DMS 273 (cell line): Measurements from ENCODE around the gene PDIK1L.

Source experiments
- DNase-seq: peaks from one replicate; lab custom pipeline; 2025; ENCODE audit not compliant: unreplicated experiment; lab: John Stamatoyannopoulos, UW

Gene PDIK1L

GRCh38 chr1:26111530-26112406 lies at the start of gene PDIK1L:
PDIK1L (plus strand) TSS chr1:26111824; CDS start chr1:26114309, 2,485 bp downstream.
- peak; percentile 98 for DNase-seq

GRCh38 chr1:26064553-26064952 lies 47.1 kb upstream of the PDIK1L start:
- no peak for DNase-seq

GRCh38 chr1:26066160-26066559 lies 45.5 kb upstream of the PDIK1L start:
- DNase-seq = no peak

GRCh38 chr1:26066857-26067256 lies 44.8 kb upstream of the PDIK1L start:
- DNase-seq = no peak

- no peak for DNase-seq
These were observed 44.2 kb upstream of the PDIK1L start, which contains the start of gene TRIM63 for GRCh38 chr1:26067432-26067911. TRIM63 (minus strand) TSS chr1:26067630; CDS start chr1:26067494, 136 bp downstream.

GRCh38 chr1:26069941-26070295 lies 41.7 kb upstream of the PDIK1L start:
- DNase-seq = no peak

- no peak for DNase-seq
These were observed 41.2 kb upstream of the PDIK1L start for GRCh38 chr1:26070296-26070962.

GRCh38 chr1:26070963-26071342 lies 40.7 kb upstream of the PDIK1L start:
- DNase-seq = no peak

GRCh38 chr1:26072305-26072704 lies 39.3 kb upstream of the PDIK1L start:
- DNase-seq = no peak

GRCh38 chr1:26075421-26076144 lies 36.0 kb upstream of the PDIK1L start:
- no peak for DNase-seq

GRCh38 chr1:26077524-26077923 lies 34.1 kb upstream of the PDIK1L start:
- no peak for DNase-seq

- no peak for DNase-seq
These were observed 33.1 kb upstream of the PDIK1L start for GRCh38 chr1:26078286-26079177.

GRCh38 chr1:26079178-26079563 lies 32.5 kb upstream of the PDIK1L start:
- DNase-seq = no peak

- no peak for DNase-seq
These were observed 31.4 kb upstream of the PDIK1L start for GRCh38 chr1:26079960-26080814.

- no peak for DNase-seq
These were observed 30.2 kb upstream of the PDIK1L start for GRCh38 chr1:26081267-26082019.

- DNase-seq = no peak
These were observed 29.6 kb upstream of the PDIK1L start for GRCh38 chr1:26082020-26082350.

- no peak for DNase-seq
These were observed 28.4 kb upstream of the PDIK1L start for GRCh38 chr1:26083208-26083607.

- no peak for DNase-seq
These were observed 27.5 kb upstream of the PDIK1L start for GRCh38 chr1:26084091-26084561.

GRCh38 chr1:26084844-26085243 lies 26.8 kb upstream of the PDIK1L start:
- no peak for DNase-seq
